ENCODE measurements around the gene CHIT1. TPM values are rescaled to one million over a fixed set of nuclear protein-coding genes. Genes with fewer than 3 reads are reported as not detected.

Gene CHIT1
- total RNA-seq, 1 donor from 2014 or later = not detected

DNA sequence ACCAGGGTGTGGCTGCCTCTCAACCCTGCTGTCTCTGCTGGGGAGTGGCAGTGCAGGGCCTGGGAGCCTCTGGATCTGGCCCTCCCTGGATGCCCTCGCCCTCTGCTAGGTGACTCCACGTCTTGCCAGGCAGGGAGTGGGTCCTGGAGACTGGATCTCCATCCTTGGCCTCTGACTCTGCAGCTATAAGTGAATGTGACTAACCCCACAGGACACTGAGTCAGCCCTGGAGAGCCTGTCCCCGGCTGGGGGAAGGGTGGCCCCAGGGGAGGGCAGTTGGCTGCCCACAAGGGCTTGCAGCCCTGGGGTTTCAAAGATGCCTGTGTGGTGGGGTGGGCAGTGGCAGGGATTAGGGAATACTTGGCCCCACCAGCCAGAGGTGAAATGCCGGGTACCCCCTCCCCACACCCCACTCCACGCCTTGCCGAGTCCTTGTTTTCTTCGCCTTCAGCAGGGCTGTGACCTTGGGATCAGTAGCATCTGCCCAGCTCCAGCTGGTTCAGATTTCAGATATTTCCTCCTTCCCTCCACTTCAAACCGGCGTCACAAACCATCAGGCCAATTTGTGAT, 51.9 kb downstream of the CHIT1 start:
- Histone ChIP-seq H3K27me3 (ENCODE audit: insufficient read depth, low read length) (no peaks in the 10 kb centered on the region), H2AFZ (ENCODE audit: low read depth, low read length) (no peak overlapping the region), H3K79me2 (ENCODE audit: insufficient read depth, low read length) (no peaks in the 10 kb centered on the region), H4K20me1 (ENCODE audit: insufficient read depth, low read length) (no peaks in the 10 kb centered on the region), H3K4me3 (ENCODE audit: insufficient read depth, low read depth, low read length) (no peak overlapping the region), H3K4me2 (ENCODE audit: low read length) (peak overlapping the region; percentile 61), H3K4me1 (ENCODE audit: insufficient read depth, low read length) (peaks cover 14% of the 10 kb centered on the region), H3K9me3 (ENCODE audit: insufficient read depth, low read depth, low read length) (no peaks in the 10 kb centered on the region), H3K27ac (ENCODE audit: low read depth, low read length) (no peak overlapping the region), H3K36me3 (ENCODE audit: insufficient read depth, low read length) (no peaks in the 10 kb centered on the region), H3K9ac (ENCODE audit: low read length) (no peak overlapping the region)
- Mint-ChIP-seq H3K27me3 (ENCODE audit: low read depth, unreplicated experiment) (peaks cover 17% of the 10 kb centered on the region), H3K9me3 (ENCODE audit: unreplicated experiment) (no peaks in the 10 kb centered on the region), H3K27ac (ENCODE audit: unreplicated experiment) (peak overlapping the region; percentile 75), H3K4me1 (ENCODE audit: low read depth, unreplicated experiment) (peaks cover 22% of the 10 kb centered on the region), H3K4me3 (ENCODE audit: unreplicated experiment) (no peak overlapping the region), H3K36me3 (ENCODE audit: low read depth, unreplicated experiment) (no peaks in the 10 kb centered on the region)
- DNase-seq (ENCODE audit: low read depth) (peak; percentile 23), FAIRE-seq (no peak)
- no peak for TF ChIP-seq EZH2 (IDR thresholded peaks at IDR 0.05; ENCODE audit: insufficient read depth, low read length)
- TF ChIP-seq, protein P1, sequence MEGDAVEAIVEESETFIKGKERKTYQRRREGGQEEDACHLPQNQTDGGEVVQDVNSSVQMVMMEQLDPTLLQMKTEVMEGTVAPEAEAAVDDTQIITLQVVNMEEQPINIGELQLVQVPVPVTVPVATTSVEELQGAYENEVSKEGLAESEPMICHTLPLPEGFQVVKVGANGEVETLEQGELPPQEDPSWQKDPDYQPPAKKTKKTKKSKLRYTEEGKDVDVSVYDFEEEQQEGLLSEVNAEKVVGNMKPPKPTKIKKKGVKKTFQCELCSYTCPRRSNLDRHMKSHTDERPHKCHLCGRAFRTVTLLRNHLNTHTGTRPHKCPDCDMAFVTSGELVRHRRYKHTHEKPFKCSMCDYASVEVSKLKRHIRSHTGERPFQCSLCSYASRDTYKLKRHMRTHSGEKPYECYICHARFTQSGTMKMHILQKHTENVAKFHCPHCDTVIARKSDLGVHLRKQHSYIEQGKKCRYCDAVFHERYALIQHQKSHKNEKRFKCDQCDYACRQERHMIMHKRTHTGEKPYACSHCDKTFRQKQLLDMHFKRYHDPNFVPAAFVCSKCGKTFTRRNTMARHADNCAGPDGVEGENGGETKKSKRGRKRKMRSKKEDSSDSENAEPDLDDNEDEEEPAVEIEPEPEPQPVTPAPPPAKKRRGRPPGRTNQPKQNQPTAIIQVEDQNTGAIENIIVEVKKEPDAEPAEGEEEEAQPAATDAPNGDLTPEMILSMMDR (IDR thresholded peaks at IDR 0.05; ENCODE audit: insufficient read depth, low read depth, low read length) = no peak

DNA sequence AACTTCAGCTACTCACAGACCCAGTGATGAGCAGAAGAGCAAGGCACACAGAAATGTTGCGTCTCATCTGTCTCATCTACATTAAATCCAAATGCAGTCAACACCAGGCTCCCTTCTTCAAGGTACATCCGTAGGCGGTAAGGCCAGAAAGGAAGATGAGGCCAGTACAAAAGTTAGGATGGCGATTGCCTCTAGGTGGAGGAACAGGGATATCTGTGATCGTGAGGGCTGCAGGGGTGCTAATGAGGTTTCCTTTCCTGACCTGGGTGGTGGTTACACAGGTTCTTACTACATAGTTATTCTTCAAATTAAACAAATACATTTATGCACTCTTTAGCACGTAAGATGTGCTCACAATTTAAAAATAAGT, 52.5 kb downstream of the CHIT1 start:
- Histone ChIP-seq H3K9ac (ENCODE audit: low read length) (no peak overlapping the region), H3K4me2 (ENCODE audit: low read length) (peak overlapping the region; percentile 61), H2AFZ (ENCODE audit: low read depth, low read length) (no peak overlapping the region), H3K4me1 (ENCODE audit: insufficient read depth, low read length) (peaks cover 14% of the 10 kb centered on the region), H3K27me3 (ENCODE audit: insufficient read depth, low read length) (no peaks in the 10 kb centered on the region), H3K9me3 (ENCODE audit: insufficient read depth, low read depth, low read length) (no peaks in the 10 kb centered on the region), H3K27ac (ENCODE audit: low read depth, low read length) (no peak overlapping the region), H3K79me2 (ENCODE audit: insufficient read depth, low read length) (no peaks in the 10 kb centered on the region), H4K20me1 (ENCODE audit: insufficient read depth, low read length) (no peaks in the 10 kb centered on the region), H3K36me3 (ENCODE audit: insufficient read depth, low read length) (no peaks in the 10 kb centered on the region), H3K4me3 (ENCODE audit: insufficient read depth, low read depth, low read length) (no peak overlapping the region)
- Mint-ChIP-seq H3K36me3 (ENCODE audit: low read depth, unreplicated experiment) (no peaks in the 10 kb centered on the region), H3K4me3 (ENCODE audit: unreplicated experiment) (no peak overlapping the region), H3K4me1 (ENCODE audit: low read depth, unreplicated experiment) (peaks cover 22% of the 10 kb centered on the region), H3K27ac (ENCODE audit: unreplicated experiment) (no peak overlapping the region), H3K9me3 (ENCODE audit: unreplicated experiment) (no peaks in the 10 kb centered on the region), H3K27me3 (ENCODE audit: low read depth, unreplicated experiment) (peaks cover 14% of the 10 kb centered on the region)
- no peak for DNase-seq (ENCODE audit: low read depth)
- no peak for TF ChIP-seq EZH2 (IDR thresholded peaks at IDR 0.05; ENCODE audit: insufficient read depth, low read length)
- TF ChIP-seq, protein P1 (IDR thresholded peaks at IDR 0.05; ENCODE audit: insufficient read depth, low read depth, low read length) = no peak
- FAIRE-seq = no peak

DNA sequence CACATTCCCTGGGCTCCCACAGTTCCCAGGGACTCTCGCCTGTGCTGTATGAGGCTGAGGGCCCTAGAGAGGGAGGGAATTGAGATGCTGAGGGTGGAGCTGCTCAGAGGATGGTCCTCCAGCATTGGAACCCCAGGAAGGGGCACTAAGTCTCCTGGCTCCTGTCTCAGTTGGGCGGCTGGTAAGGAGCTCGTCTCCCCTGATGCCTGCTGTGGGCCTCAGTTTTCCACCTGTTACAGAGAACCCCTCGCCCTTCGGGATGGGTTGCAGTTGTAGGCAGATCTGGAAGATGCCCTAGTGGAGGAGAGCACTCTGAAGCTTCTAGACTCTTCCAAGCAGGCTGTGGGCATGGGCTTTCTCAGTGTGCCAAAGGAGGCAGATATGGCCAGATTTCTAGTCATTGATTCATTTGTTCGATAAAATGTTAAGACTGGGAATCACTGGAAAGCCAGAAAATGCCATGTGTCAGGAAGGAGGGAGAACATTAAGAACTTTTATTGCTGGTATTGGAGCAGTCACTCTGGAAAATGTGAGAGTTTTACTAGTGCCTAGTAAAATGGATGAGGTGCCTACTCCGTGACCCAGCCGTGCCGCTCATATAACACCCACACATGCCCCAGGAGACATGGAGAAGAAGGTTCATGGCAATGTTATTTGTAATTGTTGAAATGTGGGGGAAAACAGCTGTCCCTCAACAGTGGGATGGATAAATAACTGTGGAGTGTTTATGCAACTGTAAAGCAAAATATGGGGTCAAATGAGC, 53.0 kb downstream of the CHIT1 start:
- no peaks in the 10 kb centered on the region for H3K27me3 ChIP-seq (ENCODE audit: insufficient read depth, low read length)
- Mint-ChIP-seq H3K4me1 (ENCODE audit: low read depth, unreplicated experiment) (peaks cover 22% of the 10 kb centered on the region), H3K27ac (ENCODE audit: unreplicated experiment) (no peak overlapping the region), H3K9me3 (ENCODE audit: unreplicated experiment) (no peaks in the 10 kb centered on the region), H3K4me3 (ENCODE audit: unreplicated experiment) (no peak overlapping the region), H3K27me3 (ENCODE audit: low read depth, unreplicated experiment) (peaks cover 11% of the 10 kb centered on the region), H3K36me3 (ENCODE audit: low read depth, unreplicated experiment) (no peaks in the 10 kb centered on the region)
- peaks cover 14% of the 10 kb centered on the region for H3K4me1 ChIP-seq (ENCODE audit: insufficient read depth, low read length)
- no peaks in the 10 kb centered on the region for H3K9me3 ChIP-seq (ENCODE audit: insufficient read depth, low read depth, low read length)
- no peak for TF ChIP-seq EZH2 (IDR thresholded peaks at IDR 0.05; ENCODE audit: insufficient read depth, low read length)
- TF ChIP-seq, protein P1 (IDR thresholded peaks at IDR 0.05; ENCODE audit: insufficient read depth, low read depth, low read length) = no peak
- H3K27ac ChIP-seq (ENCODE audit: low read depth, low read length) = no peak overlapping the region
- no peak for FAIRE-seq
- H2AFZ ChIP-seq (ENCODE audit: low read depth, low read length) = no peak overlapping the region
- no peaks in the 10 kb centered on the region for H3K36me3 ChIP-seq (ENCODE audit: insufficient read depth, low read length)
- H3K9ac ChIP-seq (ENCODE audit: low read length) = no peak overlapping the region
- DNase-seq (ENCODE audit: low read depth) = no peak
- no peaks in the 10 kb centered on the region for H4K20me1 ChIP-seq (ENCODE audit: insufficient read depth, low read length)
- H3K4me3 ChIP-seq (ENCODE audit: insufficient read depth, low read depth, low read length) = no peak overlapping the region
- no peaks in the 10 kb centered on the region for H3K79me2 ChIP-seq (ENCODE audit: insufficient read depth, low read length)
- no peak overlapping the region for H3K4me2 ChIP-seq (ENCODE audit: low read length)

Data from astrocyte (in vitro differentiated cells and primary cell).